ENCODE results near the gene CLMP.

The CLMP gene, protein sequence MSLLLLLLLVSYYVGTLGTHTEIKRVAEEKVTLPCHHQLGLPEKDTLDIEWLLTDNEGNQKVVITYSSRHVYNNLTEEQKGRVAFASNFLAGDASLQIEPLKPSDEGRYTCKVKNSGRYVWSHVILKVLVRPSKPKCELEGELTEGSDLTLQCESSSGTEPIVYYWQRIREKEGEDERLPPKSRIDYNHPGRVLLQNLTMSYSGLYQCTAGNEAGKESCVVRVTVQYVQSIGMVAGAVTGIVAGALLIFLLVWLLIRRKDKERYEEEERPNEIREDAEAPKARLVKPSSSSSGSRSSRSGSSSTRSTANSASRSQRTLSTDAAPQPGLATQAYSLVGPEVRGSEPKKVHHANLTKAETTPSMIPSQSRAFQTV

DNA sequence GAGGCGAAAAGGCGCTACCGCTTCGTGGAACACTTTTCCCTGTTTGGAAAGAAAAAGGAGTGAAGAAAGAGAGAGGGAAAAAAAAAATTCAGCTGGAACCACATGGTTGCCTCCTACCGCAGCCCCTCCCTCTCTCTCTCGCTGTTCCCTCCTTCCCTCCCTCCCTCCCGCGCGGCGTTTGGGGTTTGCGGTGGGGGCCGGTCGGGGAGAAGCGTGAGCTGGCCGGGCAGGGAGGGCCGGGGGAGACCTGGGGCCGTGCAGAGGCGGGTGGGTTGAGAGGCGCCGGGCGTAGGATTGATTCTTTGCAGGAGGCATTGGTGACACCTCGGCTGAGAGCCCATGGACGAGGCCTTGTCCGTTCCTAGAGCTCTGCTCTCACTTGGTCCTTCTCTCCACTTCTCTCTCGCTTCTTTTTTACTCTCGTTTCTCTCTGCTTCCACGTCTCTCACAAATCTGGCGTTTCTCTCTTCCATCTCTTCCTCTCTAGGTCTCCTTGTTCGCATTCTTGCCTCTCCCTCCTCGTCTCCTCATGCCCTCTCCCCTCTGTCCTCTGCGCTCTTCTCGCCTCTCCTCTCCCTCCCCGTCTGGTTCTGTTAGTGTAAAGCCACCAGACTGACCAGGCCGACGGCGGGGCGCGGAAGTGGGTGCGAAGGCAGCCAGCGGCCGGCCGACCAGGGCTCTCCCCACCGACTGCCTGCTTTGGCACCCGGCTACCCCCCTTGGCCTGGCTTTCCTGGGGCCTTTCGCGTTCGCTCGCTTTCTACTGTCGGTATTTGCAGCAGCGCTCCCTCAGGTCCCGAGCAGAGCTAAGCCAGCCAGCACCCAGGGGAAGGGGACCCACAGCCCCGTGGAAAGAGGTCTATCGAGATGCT is at the start of gene CLMP:
CLMP (minus strand) TSS at position 61 of the 872 bp plus-strand sequence. CDS start 308 bp downstream, outside the sequence.
- DNase-seq (ENCODE audit: low read depth), result peak; percentile 77

DNA sequence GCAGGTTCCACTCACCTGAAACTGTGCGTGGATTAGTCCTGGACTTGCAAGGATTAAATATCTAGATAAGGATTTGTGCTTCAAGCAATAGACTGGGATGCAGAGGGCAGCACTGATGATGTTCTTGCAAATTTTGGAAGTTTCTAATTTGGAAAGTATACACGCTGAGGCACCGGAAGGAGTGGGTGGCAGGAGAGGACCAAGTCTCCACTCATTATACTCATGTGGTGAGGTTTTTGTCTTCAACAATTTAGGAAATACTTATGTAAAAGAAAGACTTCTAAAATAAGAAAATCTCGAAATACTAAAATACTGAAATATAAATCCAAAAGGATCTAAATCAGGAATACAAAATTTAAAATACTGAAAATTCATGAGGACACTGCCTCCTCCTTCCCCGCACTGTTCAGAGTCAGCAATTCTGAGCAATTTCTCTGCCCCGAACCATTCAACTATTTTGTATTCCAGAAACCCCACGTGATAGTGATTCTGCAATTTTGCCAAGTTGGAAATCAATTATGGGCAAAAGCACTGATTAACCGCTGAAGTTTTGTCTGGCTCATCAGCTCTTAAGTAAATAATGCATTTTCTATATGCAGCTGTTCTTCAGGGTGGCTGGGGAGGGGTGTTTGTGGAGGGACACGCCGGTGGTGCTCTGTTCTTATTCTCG is 47.0 kb upstream of the CLMP start:
- no peak for DNase-seq (ENCODE audit: low read depth)

DNA sequence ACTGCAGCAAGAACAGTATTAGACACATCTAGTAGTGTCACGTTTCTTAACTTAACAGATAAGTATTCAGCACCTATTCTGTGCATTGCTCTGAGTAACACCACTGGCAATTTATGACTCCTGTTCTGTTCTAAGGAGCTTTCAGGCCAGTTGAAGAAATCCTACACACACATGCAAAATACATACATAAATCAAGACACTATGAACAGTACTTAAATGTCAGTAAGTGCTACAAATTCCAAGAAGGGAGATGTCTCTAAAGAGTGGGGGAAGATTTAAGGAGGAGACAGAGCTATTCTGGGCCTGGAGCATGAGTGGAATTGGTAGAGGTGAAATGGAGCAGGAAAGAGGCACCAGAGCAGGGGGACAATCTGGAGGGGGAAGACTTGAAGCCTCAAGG is 46.2 kb upstream of the CLMP start:
- DNase-seq (ENCODE audit: low read depth), result no peak

DNA sequence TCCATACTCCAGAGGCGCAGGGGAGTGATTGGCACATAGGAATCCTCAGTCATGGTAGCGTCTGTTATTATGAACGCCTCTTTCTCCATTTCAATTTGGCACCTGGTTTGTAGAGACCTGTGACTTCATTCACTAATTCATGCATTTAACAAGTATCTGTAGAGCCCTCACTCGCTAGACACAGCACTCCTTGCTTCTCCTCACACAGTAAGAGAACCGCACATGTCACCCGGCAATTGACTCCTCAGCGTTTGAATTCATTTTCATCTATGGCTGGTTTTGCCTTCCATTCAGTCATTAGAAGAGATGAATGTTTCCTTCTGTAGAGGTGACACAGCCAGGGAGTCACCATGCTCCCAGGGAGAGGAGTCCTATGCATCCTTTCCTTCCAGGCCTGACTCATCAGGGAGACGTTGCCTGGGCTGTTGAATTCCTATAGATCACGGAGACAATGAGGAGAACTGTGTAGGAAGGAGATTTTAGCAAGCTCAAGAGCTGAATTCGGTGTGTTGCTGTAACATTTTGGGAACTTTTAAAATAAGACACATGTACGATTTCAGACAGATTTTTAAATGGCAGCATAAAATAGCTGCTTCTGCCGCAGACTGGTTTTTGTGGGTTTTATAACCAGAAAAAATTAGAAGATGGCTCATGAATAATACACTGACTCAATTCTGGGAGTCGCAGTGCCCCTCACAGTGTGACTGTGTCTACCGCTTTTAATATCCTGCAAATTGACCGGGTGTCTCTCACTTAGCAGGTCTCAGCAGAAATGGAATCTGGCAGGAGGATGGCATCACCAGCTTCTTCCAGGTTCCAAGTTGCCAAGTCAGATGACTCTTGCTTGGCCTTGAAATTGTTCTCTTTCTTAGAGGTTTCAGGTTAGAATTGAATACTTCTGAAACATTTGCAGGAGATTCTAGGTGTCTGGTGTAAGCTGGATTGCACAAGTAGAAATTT is 44.4 kb upstream of the CLMP start:
- DNase-seq (ENCODE audit: low read depth), result no peak

DNA sequence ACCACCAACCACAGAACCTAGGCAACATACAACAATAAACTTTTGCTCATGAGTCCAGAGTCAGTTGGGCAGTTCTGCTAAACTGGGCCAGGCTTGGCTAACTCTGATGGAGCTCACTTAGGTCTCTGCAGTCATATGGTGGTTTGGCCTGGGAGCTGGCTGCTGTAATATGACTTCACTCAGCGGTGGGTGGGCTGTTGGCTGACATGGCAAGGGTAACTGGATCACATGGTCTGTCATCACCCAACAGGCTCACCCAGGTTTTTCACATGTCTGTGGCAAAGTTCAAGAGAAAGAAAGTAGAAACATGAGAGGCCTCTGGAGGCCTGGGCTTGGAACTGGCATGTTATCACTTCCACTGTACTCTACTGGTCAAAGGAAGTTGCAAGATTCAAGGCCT is 43.2 kb upstream of the CLMP start:
- peak; percentile 99 for DNase-seq (ENCODE audit: low read depth)

DNA sequence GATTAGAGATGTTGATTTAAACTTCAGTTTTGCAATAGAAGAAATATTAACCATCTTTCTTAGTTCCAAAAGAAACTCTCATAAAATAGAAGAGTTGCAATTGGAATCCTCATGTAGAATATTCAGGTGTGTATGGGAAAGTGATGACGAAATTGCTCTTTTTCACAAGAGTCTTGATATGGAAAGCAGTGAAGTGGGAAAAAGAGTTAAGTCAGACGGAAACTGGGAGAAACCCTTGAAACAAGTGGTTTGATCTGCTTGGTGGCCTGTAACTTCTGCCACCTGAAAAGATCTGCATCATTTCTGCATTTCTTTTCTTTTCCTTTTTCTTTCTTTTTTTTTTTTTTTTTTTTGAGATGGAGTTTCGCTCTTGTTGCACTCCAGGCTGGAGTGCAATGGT is 41.8 kb upstream of the CLMP start:
- no peak for DNase-seq (ENCODE audit: low read depth)

DNA sequence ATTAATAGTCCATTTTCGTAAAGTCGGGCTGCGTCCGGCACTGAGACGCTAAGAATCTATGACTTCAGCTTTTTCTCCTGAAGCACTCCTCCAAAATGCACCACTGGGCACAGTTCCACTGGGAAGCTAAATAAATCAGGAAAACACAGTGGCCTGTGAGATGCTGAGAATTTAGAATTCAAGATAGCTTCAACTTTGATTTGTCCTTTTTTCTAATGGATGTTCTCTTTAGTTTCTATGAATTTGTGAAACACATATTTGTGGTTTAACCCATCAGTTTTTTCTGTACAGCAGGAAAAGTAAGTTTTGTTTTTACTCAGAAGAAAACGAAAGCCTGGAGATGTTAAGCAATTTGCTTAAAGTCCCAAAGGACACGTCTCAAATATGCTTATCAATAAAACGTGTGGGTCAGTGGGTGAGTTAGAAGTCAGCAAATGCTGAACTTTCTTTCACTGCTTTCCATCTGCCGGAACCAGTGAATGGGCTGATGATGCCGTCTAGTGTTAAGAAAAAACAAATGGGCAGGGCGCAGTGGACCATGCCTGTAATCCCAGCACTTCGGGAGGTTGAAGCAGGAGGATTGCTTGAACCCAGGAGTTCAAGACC is 40.7 kb upstream of the CLMP start:
- DNase-seq (ENCODE audit: low read depth), result peak; percentile 74

DNA sequence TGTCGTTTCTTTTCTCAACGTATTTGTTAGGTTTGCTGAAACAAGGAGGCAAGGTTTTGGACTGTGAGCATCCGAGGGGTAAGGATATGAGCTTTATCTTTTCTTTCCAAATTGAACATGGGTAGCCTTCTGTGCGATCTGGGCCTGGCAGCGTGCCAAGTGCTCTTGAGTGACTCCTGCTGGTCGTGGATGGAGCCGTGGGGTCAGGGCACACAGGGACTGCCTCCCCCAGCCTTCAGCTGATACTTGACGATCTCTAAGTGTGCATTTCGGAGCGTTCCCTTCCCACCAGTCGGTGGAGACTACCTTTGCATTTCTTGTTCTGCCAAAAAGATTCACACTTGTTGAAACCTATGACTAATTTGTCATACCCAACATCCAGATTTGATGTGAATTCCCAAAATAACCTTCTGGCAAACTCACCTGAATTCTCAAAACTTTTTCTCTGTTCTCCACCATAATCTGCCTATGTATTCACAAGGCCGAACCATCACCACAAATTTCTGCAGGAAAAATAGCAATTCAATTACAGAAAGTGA is 40.1 kb upstream of the CLMP start:
- DNase-seq (ENCODE audit: low read depth), result no peak

DNA sequence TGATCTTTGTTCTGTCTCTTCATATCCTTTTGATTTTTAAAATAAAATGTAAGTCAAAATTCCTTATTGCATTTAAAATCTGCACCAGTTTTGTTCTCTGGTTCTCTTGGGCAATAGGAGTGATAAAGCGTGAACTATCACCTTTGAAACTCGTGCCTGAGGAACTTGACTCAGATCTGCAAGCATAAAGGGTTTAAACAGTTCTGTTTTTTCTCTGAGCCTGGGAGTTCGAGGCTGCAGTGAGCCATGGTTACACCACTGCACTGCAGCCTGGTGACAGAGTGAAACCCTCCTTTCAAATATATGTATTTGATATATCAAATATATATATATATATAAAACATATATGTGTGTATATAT is 38.9 kb upstream of the CLMP start:
- DNase-seq (ENCODE audit: low read depth), result no peak

DNA sequence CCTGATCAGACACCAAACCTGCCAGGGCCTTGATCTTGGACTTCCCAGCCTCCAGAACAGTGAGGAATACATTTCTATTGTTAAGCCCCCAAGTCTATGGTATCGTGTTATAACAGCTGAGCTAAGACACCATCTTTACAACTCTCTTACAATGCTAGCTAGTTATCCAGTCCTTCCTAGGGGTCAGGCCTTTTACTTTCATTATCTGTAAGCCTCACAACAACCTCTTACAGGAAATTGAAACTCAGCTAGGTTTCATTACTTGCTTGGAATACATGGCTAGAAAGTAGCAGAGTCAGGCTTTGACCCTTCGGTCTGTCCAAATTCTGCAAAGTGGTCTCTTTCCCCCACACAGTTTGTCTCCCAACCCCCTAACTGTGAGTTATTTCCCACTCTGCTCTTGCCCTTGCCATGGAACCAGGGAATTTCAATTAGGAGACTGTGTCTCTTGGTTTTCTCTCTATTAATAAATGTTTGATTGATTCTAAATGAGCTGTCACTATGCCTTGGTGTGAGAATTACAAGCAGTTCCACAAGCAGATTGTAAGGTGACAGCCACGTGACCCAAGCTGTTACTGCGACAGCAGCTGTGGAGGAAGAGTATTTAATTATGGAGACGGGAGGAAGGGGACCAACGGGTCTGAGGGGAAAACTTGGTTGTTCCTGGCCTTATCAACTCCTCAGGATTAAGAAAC is 38.4 kb upstream of the CLMP start:
- no peak for DNase-seq (ENCODE audit: low read depth)

DNA sequence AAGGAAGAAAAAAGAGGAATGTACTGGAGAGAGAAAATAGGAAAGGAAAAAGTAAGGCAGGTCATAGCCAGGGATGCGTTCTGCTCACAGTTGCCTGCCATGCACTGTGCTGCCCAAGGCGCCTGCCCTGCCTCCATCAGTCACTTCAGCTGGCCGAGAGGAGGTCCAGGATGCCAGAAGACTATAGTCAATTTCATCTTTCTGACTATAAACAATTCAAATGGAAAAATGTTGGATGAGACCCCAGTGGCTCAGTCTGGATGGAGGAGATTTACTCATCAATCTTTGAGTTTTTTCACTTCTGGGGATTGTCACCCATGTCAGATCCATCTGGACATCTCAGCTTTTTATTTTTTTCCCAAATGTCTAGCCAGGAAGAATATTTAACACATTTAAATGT is 36.7 kb upstream of the CLMP start:
- DNase-seq (ENCODE audit: low read depth), result no peak

DNA sequence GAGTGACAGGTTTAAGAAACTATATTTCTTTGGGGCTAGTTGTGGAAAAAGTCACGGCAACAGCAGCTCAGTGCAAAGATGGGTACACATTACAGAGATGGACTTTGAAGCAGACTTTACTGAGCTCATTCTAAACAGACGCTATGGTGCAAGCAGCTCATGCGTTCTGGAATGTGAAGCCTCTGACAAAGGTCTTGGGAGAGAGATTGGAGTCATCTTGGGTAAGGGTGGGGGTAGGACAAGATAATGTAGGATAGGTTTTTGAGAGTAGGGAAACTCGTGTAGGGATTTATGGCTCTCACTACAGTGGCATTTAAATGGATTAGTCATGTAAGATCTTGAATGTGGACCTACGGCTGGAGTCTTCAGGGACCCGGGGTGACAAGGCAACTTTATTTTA is 36.2 kb upstream of the CLMP start:
- DNase-seq (ENCODE audit: low read depth), result no peak

DNA sequence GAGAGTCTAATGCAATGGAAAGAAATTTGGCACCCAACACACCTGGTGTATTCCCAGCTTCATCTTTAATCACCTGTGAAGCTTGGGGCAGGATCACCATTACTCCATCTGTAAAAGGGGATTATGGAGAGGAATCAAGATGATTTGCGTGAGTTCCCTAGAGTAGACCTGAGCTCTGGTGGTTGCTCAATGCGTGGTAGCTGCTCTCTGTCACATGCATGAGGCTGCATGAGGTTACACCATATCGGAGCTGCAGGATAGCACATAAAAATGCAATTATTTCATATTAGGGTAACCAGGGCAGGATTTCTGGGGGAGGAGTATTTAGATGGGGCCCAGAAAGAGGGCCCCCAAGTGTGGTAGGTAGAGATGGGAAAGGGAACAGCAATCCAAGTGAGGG is 35.3 kb upstream of the CLMP start:
- DNase-seq (ENCODE audit: low read depth), result no peak

DNA sequence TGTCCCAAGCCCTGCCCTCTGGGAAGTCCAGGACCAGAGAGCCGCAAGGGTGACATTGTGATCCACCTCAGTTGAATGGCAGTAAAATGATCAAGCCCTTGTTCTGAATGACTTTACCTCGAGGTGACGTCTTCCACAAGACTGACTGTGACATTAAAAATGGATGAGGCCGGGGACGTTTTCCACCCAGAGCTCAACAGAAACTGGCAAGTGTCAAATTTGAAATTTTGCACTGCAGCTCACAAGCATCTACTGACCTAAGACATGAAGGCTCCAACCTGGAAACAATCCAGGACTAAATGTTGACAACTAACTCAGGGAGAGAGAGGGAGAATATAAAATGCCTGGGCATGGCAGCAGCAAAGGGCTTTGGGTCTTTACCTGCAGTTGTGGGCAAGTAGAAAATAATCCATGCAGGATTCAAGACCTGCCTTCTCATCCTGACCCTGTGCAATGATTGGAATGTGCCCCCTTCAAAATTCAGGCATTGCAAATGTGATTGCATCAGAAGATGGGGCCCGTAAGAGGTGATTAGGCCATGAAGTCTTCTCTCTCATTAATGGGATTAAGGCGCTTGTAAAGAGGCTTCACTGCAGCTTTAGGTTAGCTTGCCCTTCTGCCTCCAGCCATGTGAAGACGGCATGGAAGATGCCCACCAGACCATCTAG is 33.6 kb upstream of the CLMP start:
- no peak for DNase-seq (ENCODE audit: low read depth)

DNA sequence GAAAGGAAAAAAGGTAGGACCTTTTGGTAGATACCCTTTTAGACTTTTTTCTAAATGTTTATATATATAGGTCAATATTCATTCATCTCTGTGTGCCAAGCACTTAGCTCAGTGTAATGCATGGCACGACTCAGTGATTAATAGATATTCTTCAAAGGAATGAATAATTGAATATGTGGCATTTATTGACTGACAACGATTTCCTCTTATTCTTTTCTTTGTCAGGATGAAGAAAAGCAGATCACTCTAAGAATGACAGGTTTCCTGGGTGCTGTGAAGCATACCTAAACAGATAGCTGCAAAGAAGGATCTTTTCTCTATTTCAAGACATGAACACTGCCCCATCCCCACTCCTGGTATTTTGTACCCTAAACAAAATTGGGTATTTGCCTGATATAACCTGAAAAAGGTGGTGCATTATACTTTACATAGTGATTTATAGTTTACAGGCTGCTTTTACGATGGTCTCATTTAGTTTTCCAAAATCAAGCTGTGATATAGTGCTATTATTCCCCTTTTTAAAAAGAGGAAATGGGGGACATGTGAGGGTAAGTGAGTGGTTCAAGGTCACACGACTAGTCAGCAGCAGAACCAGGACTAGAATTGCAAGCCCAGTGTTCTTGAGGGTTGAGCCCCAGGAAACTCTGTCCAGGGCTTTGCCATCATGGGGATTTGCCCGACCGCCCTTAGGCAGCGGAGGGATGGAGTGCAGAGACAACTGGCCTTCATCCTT is 32.9 kb upstream of the CLMP start:
- no peak for DNase-seq (ENCODE audit: low read depth)

DNA sequence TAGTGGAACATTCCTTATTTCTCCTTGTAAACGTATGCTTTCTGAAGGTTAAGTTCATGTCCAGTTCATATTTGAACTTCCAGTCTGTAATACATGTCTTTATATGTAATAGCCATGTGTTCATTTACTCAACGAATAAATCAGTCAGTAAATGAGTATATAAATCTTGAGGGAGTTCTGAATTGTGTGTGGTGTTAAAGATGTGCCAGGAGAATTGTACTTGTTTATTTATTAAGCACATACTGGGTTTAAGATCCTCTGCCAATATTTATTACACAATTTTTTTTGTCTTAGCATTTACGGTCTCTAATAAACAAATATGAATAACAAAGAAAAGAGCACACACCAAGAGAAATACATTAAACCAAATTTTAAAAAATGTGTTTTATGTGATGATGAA is 26.5 kb upstream of the CLMP start:
- DNase-seq (ENCODE audit: low read depth), result no peak

DNA sequence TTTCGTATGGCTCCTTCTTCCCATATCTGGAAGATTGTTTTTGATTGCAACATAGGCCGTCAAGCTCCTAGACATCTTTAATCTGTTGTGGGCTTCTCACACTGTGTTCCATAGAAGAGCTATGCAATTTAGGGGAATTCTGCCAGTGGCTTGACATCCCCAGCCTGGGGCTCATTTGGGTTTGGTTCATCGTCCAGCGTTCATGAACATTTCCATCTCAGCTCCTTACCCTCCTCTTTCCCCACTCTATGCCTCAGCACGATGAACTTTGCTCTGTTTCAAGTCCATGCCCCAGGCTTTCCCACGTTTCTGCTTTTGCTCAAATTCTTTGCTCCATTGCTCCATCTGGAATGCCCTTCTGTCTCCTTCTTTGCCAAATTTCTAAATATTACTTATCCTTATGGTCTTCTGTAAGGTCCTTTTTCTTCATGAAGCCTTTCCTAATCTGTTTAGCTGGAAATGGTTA is 26.1 kb upstream of the CLMP start:
- DNase-seq (ENCODE audit: low read depth), result no peak

DNA sequence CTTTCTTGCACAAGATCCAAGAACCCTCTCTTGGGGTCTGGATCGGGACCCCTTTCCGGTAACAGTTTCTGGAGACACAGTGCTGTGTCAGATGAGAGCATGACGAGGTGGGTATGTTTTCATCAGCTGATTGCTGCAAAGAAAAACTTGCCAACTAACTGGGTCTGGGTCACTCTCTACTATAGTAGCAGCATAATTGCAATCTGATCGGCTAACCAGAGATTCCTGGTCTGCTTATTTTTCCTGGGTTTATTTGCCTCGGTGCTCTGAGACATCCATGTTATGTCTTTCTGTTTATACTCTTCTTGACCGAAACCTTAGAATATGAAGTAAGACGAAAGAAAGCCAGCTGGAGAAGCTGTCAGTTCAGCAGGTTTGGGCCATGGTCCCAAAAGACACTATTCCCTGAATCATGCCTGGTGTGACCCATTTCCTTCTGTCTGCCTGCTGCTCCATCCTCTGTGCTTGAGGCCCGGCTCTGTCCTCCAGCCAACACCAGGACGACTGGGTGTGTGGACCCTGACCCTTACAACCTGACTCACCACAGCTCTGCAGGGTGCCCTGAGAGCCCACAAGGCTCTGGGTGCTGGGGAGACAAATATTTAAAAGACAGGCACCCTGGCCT is 24.1 kb upstream of the CLMP start:
- DNase-seq (ENCODE audit: low read depth), result no peak

DNA sequence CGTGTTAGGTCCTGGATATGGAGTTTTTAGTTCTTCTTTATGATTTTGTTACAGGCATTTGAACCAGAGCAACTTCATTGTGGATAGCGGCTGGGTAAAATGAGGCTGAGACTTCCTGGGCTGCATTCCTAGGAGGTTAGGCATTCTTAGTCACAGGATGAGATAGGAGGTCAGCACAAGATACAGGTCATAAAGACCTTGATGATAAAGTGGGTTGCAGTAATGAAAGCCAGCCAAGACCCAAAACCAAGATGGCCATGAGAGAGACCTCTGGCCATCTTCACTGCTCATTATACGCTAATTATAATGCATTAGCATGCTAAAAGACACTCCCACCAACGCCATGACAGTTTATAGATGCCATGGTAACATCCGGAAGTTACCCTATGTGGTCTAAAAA is 23.4 kb upstream of the CLMP start:
- DNase-seq (ENCODE audit: low read depth), result no peak

Data from stromal cell of bone marrow (primary cell).